IPS-18c (cell line): ENCODE measurements around the gene OPCML.

Source experiments
- H3K4me3 ChIP-seq: 2 replicates; pipeline ENCODE4 v1.7.0; 2013; ENCODE audit warnings: low read depth, mild to moderate bottlenecking, low read length, moderate library complexity; ENCODE audit not compliant: insufficient read depth
- H3K9me3 ChIP-seq: one replicate; pipeline ENCODE4 v1.6.1; 2013; ENCODE audit warnings: mild to moderate bottlenecking, low read length, moderate library complexity; ENCODE audit not compliant: control insufficient read depth, insufficient read depth

The OPCML gene

GRCh38 chr11:133081730-133082452 lies 450.4 kb downstream of the OPCML start:
- no peak overlapping the region for H3K4me3 ChIP-seq
- no peaks in the 10 kb centered on the region for H3K9me3 ChIP-seq

- no peak overlapping the region for H3K4me3 ChIP-seq
Measured at GRCh38 chr11:133081020-133081419, 451.3 kb downstream of the OPCML start.

GRCh38 chr11:133078591-133079404 lies 453.5 kb downstream of the OPCML start:
- Histone ChIP-seq H3K9me3 (no peaks in the 10 kb centered on the region), H3K4me3 (no peak overlapping the region)

More at GRCh38 chr11:133081020-133081419, 451.3 kb downstream of the OPCML start:
- no peaks in the 10 kb centered on the region for H3K9me3 ChIP-seq

GRCh38 chr11:133078012-133078411 lies 454.3 kb downstream of the OPCML start:
- Histone ChIP-seq H3K9me3 (no peaks in the 10 kb centered on the region), H3K4me3 (no peak overlapping the region)

- Histone ChIP-seq H3K9me3 (no peaks in the 10 kb centered on the region), H3K4me3 (no peak overlapping the region)
Measured at GRCh38 chr11:133075351-133075750, 456.9 kb downstream of the OPCML start.

GRCh38 chr11:133072858-133073582 lies 459.3 kb downstream of the OPCML start:
- no peaks in the 10 kb centered on the region for H3K9me3 ChIP-seq

GRCh38 chr11:133072378-133072777 lies 459.9 kb downstream of the OPCML start:
- Histone ChIP-seq H3K4me3 (no peak overlapping the region), H3K9me3 (no peaks in the 10 kb centered on the region)

More at GRCh38 chr11:133072858-133073582, 459.3 kb downstream of the OPCML start:
- H3K4me3 ChIP-seq = no peak overlapping the region

- H3K9me3 ChIP-seq = no peaks in the 10 kb centered on the region
- no peak overlapping the region for H3K4me3 ChIP-seq
Measured at GRCh38 chr11:133070791-133071190, 461.5 kb downstream of the OPCML start.

- Histone ChIP-seq H3K4me3 (no peak overlapping the region), H3K9me3 (no peaks in the 10 kb centered on the region)
Measured at GRCh38 chr11:133070021-133070713, 462.1 kb downstream of the OPCML start.

GRCh38 chr11:133065847-133066485 lies 466.3 kb downstream of the OPCML start:
- H3K4me3 ChIP-seq = no peak overlapping the region
- H3K9me3 ChIP-seq = no peaks in the 10 kb centered on the region

GRCh38 chr11:133064961-133065360 lies 467.3 kb downstream of the OPCML start:
- Histone ChIP-seq H3K4me3 (peak overlapping the region; percentile 55; the same call in 1 of the 2 replicates), H3K9me3 (no peaks in the 10 kb centered on the region)

GRCh38 chr11:133064152-133064877 lies 468.0 kb downstream of the OPCML start:
- H3K9me3 ChIP-seq = no peaks in the 10 kb centered on the region
- H3K4me3 ChIP-seq = peak overlapping the region; percentile 55

GRCh38 chr11:133058501-133058900 lies 473.8 kb downstream of the OPCML start:
- Histone ChIP-seq H3K9me3 (no peaks in the 10 kb centered on the region), H3K4me3 (no peak overlapping the region)

- Histone ChIP-seq H3K4me3 (no peak overlapping the region), H3K9me3 (no peaks in the 10 kb centered on the region)
Measured at GRCh38 chr11:133053124-133053776, 479.1 kb downstream of the OPCML start.

GRCh38 chr11:133052537-133052936 lies 479.8 kb downstream of the OPCML start:
- Histone ChIP-seq H3K9me3 (no peaks in the 10 kb centered on the region), H3K4me3 (no peak overlapping the region)
